Femur (tissue), 1 donor: ENCODE measurements around the gene TLE5.
"Not testable (repeated sequence)": the region's sequence is repeated elsewhere in the genome, so short reads cannot be mapped to it uniquely, and the experiment has no call there.

Experiments
- DNase-seq: peaks from one replicate; pipeline ENCODE4 v3.0.0-alpha.2; 2017

Gene TLE5

GRCh38 chr19:3096267-3096901 lies 34.1 kb upstream of the TLE5 start:
- no peak for DNase-seq

GRCh38 chr19:3095441-3096191 lies 33.3 kb upstream of the TLE5 start:
- no peak for DNase-seq

GRCh38 chr19:3094601-3095440 lies 32.5 kb upstream of the TLE5 start:
- peak; percentile 51 for DNase-seq

GRCh38 chr19:3089299-3089855 lies 27.1 kb upstream of the TLE5 start:
- DNase-seq = not testable (repeated sequence)

- no peak for DNase-seq
Measured at GRCh38 chr19:3087769-3088168, 25.5 kb upstream of the TLE5 start.

- DNase-seq = no peak
Measured at GRCh38 chr19:3084943-3085342, 22.6 kb upstream of the TLE5 start.

- no peak for DNase-seq
Measured at GRCh38 chr19:3083964-3084363, 21.7 kb upstream of the TLE5 start.

GRCh38 chr19:3082331-3082730 lies 20.0 kb upstream of the TLE5 start:
- DNase-seq = no peak

- DNase-seq = no peak
Measured at GRCh38 chr19:3080286-3080685, 18.0 kb upstream of the TLE5 start.

- DNase-seq = no peak
Measured at GRCh38 chr19:3079578-3079977, 17.3 kb upstream of the TLE5 start.

GRCh38 chr19:3075605-3076431 lies 13.5 kb upstream of the TLE5 start:
- no peak for DNase-seq

GRCh38 chr19:3073931-3074595 lies 11.8 kb upstream of the TLE5 start:
- DNase-seq = no peak

- peak; percentile 77 for DNase-seq
Measured at GRCh38 chr19:3073159-3073563, 10.9 kb upstream of the TLE5 start.

GRCh38 chr19:3071768-3072167 lies 9.5 kb upstream of the TLE5 start:
- DNase-seq = no peak

- DNase-seq = no peak
Measured at GRCh38 chr19:3068071-3068470, 5.8 kb upstream of the TLE5 start.

GRCh38 chr19:3067563-3067962 lies 5.3 kb upstream of the TLE5 start:
- no peak for DNase-seq

- no peak for DNase-seq
Measured at GRCh38 chr19:3066482-3067049, 4.3 kb upstream of the TLE5 start.

GRCh38 chr19:3065675-3066357 lies 3.5 kb upstream of the TLE5 start:
- DNase-seq = no peak

GRCh38 chr19:3064011-3064330 lies 1.7 kb upstream of the TLE5 start:
- DNase-seq = no peak

GRCh38 chr19:3061182-3062161 lies 823 bp downstream of the TLE5 start:
- no peak for DNase-seq
